Measurements from ENCODE around the gene AUTS2.
"Not testable (repeated sequence)": the region's sequence is repeated elsewhere in the genome, so short reads cannot be mapped to it uniquely, and the experiment has no call there.

AUTS2 gene

GRCh38 chr7:70352906-70353305, 754.6 kb downstream of the AUTS2 start:
- DNase-seq (ENCODE audit: low read depth) = no peak

- DNase-seq (ENCODE audit: low read depth) = no peak
These were observed 755.2 kb downstream of the AUTS2 start for GRCh38 chr7:70353330-70353945.

GRCh38 chr7:70353946-70354335, 755.7 kb downstream of the AUTS2 start:
- no peak for DNase-seq (ENCODE audit: low read depth)

GRCh38 chr7:70354409-70355169, 756.3 kb downstream of the AUTS2 start:
- no peak for DNase-seq (ENCODE audit: low read depth)

GRCh38 chr7:70355198-70356020, 757.1 kb downstream of the AUTS2 start:
- DNase-seq (ENCODE audit: low read depth) = no peak

GRCh38 chr7:70356085-70356786, 758.0 kb downstream of the AUTS2 start:
- DNase-seq (ENCODE audit: low read depth) = no peak

- no peak for DNase-seq (ENCODE audit: low read depth)
These were observed 758.6 kb downstream of the AUTS2 start for GRCh38 chr7:70356787-70357328.

GRCh38 chr7:70360557-70360956, 762.3 kb downstream of the AUTS2 start:
- DNase-seq (ENCODE audit: low read depth) = no peak

- DNase-seq (ENCODE audit: low read depth) = no peak
These were observed 763.5 kb downstream of the AUTS2 start for GRCh38 chr7:70361821-70362220.

- DNase-seq (ENCODE audit: low read depth) = not testable (repeated sequence)
These were observed 766.1 kb downstream of the AUTS2 start for GRCh38 chr7:70364393-70364792.

GRCh38 chr7:70371652-70372051, 773.4 kb downstream of the AUTS2 start:
- no peak for DNase-seq (ENCODE audit: low read depth)

GRCh38 chr7:70372768-70373515, 774.7 kb downstream of the AUTS2 start:
- DNase-seq (ENCODE audit: low read depth) = no peak

- DNase-seq (ENCODE audit: low read depth) = no peak
These were observed 776.7 kb downstream of the AUTS2 start for GRCh38 chr7:70374772-70375533.

- no peak for DNase-seq (ENCODE audit: low read depth)
These were observed 778.3 kb downstream of the AUTS2 start for GRCh38 chr7:70376561-70377031.

- no peak for DNase-seq (ENCODE audit: low read depth)
These were observed 779.7 kb downstream of the AUTS2 start for GRCh38 chr7:70377957-70378356.

- no peak for DNase-seq (ENCODE audit: low read depth)
These were observed 780.9 kb downstream of the AUTS2 start for GRCh38 chr7:70379210-70379609.

GRCh38 chr7:70380421-70381015, 782.2 kb downstream of the AUTS2 start:
- DNase-seq (ENCODE audit: low read depth) = no peak

GRCh38 chr7:70383066-70383782, 784.9 kb downstream of the AUTS2 start:
- DNase-seq (ENCODE audit: low read depth) = no peak

- DNase-seq (ENCODE audit: low read depth) = no peak
These were observed 785.7 kb downstream of the AUTS2 start for GRCh38 chr7:70384024-70384423.
